ENCODE results near the gene TMEM63A. TPM values are rescaled to one million over a fixed set of nuclear protein-coding genes. Genes with fewer than 3 reads are reported as not detected.

TMEM63A gene
- total and polyA plus RNA-seq, 2 of the 13 experiments (the other 11 are each of a cell fraction or from before 2014, with no cell fraction given) = 23.9 to 53.3 TPM

DNA sequence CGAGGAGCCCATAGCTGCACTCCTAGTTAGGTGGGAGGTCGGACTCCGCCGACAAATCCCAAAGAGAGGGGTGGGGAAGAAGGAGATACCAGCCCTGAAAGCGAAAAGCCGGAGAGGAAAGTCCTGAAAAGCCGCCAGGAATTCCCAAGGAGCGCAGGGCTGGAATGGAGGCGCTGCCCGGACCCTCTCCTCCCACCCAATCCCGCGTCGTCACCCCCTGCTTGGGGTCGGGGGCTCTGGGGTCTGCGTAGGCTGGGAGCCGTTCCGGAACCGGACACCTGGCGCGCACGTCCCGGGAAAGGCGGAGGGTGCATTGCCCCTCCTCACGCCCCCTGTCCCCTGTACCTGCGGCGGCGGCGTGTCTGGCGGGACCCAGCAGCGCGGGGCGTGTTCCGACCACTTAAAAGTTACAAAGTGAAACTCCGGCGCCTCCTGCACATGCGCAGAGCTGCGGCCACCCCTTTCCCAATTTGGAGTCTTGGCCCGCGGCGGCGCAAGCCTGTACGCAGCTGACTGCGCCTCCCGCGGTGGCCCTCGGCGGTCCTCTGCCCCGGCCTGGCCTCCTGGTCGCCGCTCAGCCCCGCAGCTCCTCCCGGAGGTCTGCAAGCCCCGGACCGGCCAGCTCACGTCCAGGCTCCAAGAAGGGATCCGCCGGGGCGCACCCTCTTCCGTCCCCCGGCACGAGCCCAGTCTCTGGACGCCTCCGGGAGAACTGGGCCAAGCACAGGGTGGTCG is at the start of gene TMEM63A (continued):
- TF ChIP-seq E2F1 (CRISPR knock-in tag; IDR thresholded peaks at IDR 0.05) (peak; percentile 48; the same call in 1 of the 2 replicates), KMT2A (CRISPR knock-in tag; IDR thresholded peaks at IDR 0.05) (no peak; the same call in none of the 2 replicates), ZMAT3 (CRISPR knock-in tag; conservative IDR thresholded peaks at IDR 0.05) (0 out of 2 replicates have a peak, but pooled peaks have one; percentile 12), MAFG (CRISPR knock-in tag; IDR thresholded peaks at IDR 0.05) (no peak), SIX1 (CRISPR knock-in tag; IDR thresholded peaks at IDR 0.05; ENCODE audit: borderline replicate concordance) (no peak), TBX2 (CRISPR knock-in tag; IDR thresholded peaks at IDR 0.05; ENCODE audit: borderline replicate concordance) (peak; percentile 19; the same call in 1 of the 2 replicates), JDP2 (CRISPR knock-in tag; IDR thresholded peaks at IDR 0.05; ENCODE audit: borderline replicate concordance) (no peak), ZNF83 (CRISPR knock-in tag; IDR thresholded peaks at IDR 0.05; ENCODE audit: borderline replicate concordance) (no peak), ZNF430 (CRISPR knock-in tag; IDR thresholded peaks at IDR 0.05) (peak; percentile 49; the same call in 1 of the 2 replicates), CREM (IDR thresholded peaks at IDR 0.05) (no peak), CREM (CRISPR knock-in tag; IDR thresholded peaks at IDR 0.05) (no peak), ZNF180 (CRISPR knock-in tag; IDR thresholded peaks at IDR 0.05; ENCODE audit: borderline replicate concordance, low read depth) (no peak), CREB1 (IDR thresholded peaks at IDR 0.05) (no peak), CREB1 (CRISPR knock-in tag; IDR thresholded peaks at IDR 0.05) (no peak), ZNF205 (CRISPR knock-in tag; IDR thresholded peaks at IDR 0.05) (no peak; the same call in 1 of the 2 replicates), SMAD9 (CRISPR knock-in tag; IDR thresholded peaks at IDR 0.05) (no peak), TCF7 (IDR thresholded peaks at IDR 0.05; ENCODE audit: low read depth) (no peak)
- TF ChIP-seq, protein P1, sequence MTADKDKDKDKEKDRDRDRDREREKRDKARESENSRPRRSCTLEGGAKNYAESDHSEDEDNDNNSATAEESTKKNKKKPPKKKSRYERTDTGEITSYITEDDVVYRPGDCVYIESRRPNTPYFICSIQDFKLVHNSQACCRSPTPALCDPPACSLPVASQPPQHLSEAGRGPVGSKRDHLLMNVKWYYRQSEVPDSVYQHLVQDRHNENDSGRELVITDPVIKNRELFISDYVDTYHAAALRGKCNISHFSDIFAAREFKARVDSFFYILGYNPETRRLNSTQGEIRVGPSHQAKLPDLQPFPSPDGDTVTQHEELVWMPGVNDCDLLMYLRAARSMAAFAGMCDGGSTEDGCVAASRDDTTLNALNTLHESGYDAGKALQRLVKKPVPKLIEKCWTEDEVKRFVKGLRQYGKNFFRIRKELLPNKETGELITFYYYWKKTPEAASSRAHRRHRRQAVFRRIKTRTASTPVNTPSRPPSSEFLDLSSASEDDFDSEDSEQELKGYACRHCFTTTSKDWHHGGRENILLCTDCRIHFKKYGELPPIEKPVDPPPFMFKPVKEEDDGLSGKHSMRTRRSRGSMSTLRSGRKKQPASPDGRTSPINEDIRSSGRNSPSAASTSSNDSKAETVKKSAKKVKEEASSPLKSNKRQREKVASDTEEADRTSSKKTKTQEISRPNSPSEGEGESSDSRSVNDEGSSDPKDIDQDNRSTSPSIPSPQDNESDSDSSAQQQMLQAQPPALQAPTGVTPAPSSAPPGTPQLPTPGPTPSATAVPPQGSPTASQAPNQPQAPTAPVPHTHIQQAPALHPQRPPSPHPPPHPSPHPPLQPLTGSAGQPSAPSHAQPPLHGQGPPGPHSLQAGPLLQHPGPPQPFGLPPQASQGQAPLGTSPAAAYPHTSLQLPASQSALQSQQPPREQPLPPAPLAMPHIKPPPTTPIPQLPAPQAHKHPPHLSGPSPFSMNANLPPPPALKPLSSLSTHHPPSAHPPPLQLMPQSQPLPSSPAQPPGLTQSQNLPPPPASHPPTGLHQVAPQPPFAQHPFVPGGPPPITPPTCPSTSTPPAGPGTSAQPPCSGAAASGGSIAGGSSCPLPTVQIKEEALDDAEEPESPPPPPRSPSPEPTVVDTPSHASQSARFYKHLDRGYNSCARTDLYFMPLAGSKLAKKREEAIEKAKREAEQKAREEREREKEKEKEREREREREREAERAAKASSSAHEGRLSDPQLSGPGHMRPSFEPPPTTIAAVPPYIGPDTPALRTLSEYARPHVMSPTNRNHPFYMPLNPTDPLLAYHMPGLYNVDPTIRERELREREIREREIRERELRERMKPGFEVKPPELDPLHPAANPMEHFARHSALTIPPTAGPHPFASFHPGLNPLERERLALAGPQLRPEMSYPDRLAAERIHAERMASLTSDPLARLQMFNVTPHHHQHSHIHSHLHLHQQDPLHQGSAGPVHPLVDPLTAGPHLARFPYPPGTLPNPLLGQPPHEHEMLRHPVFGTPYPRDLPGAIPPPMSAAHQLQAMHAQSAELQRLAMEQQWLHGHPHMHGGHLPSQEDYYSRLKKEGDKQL (CRISPR knock-in tag; IDR thresholded peaks at IDR 0.05; ENCODE audit: low read depth) = no peak
- TF ChIP-seq, protein P2, sequence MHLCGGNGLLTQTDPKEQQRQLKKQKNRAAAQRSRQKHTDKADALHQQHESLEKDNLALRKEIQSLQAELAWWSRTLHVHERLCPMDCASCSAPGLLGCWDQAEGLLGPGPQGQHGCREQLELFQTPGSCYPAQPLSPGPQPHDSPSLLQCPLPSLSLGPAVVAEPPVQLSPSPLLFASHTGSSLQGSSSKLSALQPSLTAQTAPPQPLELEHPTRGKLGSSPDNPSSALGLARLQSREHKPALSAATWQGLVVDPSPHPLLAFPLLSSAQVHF (CRISPR knock-in tag; IDR thresholded peaks at IDR 0.05) = no peak
- TF ChIP-seq, protein P3, sequence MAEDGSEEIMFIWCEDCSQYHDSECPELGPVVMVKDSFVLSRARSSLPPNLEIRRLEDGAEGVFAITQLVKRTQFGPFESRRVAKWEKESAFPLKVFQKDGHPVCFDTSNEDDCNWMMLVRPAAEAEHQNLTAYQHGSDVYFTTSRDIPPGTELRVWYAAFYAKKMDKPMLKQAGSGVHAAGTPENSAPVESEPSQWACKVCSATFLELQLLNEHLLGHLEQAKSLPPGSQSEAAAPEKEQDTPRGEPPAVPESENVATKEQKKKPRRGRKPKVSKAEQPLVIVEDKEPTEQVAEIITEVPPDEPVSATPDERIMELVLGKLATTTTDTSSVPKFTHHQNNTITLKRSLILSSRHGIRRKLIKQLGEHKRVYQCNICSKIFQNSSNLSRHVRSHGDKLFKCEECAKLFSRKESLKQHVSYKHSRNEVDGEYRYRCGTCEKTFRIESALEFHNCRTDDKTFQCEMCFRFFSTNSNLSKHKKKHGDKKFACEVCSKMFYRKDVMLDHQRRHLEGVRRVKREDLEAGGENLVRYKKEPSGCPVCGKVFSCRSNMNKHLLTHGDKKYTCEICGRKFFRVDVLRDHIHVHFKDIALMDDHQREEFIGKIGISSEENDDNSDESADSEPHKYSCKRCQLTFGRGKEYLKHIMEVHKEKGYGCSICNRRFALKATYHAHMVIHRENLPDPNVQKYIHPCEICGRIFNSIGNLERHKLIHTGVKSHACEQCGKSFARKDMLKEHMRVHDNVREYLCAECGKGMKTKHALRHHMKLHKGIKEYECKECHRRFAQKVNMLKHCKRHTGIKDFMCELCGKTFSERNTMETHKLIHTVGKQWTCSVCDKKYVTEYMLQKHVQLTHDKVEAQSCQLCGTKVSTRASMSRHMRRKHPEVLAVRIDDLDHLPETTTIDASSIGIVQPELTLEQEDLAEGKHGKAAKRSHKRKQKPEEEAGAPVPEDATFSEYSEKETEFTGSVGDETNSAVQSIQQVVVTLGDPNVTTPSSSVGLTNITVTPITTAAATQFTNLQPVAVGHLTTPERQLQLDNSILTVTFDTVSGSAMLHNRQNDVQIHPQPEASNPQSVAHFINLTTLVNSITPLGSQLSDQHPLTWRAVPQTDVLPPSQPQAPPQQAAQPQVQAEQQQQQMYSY (CRISPR knock-in tag; IDR thresholded peaks at IDR 0.05) = peak; percentile 84

Data from HepG2 (cell line).